HepG2 (cell line): Measurements from ENCODE around the gene NARS2. TPM values are rescaled to one million over a fixed set of nuclear protein-coding genes. Genes with fewer than 3 reads are reported as not detected.

Experiments used
- ATF3 ChIP-seq: sonication (generic); formaldehyde crosslinking; IDR thresholded peaks from 2 replicates; pipeline ENCODE4 v1.4.0; 2020; ENCODE audit warnings: missing genetic modification reagents
- DDIT3 ChIP-seq: sonication (generic); formaldehyde crosslinking; IDR thresholded peaks from 2 replicates; pipeline ENCODE4 v1.4.0; 2020; ENCODE audit warnings: mild to moderate bottlenecking, missing genetic modification reagents
- ESRRA ChIP-seq: sonication (generic); formaldehyde crosslinking; IDR thresholded peaks from 2 replicates; pipeline ENCODE4 v1.5.1; 2020; ENCODE audit warnings: mild to moderate bottlenecking, low read depth, missing genetic modification reagents
- HOXA5 ChIP-seq: sonication (generic); formaldehyde crosslinking; IDR thresholded peaks from 2 replicates; pipeline ENCODE4 v1.4.0; 2020; ENCODE audit warnings: missing genetic modification reagents
- IRF2 ChIP-seq: IDR thresholded peaks from 2 replicates; pipeline ENCODE4 v1.6.1; 2018; ENCODE audit warnings: missing genetic modification reagents, missing compliant biosample characterization
- MIER3 ChIP-seq: IDR thresholded peaks from 2 replicates; pipeline ENCODE4 v1.6.1; 2016; ENCODE audit warnings: missing compliant biosample characterization, borderline replicate concordance
- MIXL1 ChIP-seq: IDR thresholded peaks from 2 replicates; pipeline ENCODE4 v1.6.1; 2016
- NFIC ChIP-seq: IDR thresholded peaks from 2 replicates; pipeline ENCODE4 v1.6.1; 2012; ENCODE audit warnings: mild to moderate bottlenecking, low read length, inconsistent platforms
- NFKBIZ ChIP-seq: IDR thresholded peaks from 2 replicates; pipeline ENCODE4 v1.6.1; 2018; ENCODE audit warnings: missing genetic modification reagents, missing compliant biosample characterization
- NR2F6 ChIP-seq, 2 experiments: IDR thresholded peaks; 2 replicates each; pipeline ENCODE4 v1.6.1; 2016; ENCODE audit warnings: antibody characterized with exemption in 1 of 2, mild to moderate bottlenecking in 1 of 2
- PHF20 ChIP-seq: sonication (generic); formaldehyde crosslinking; IDR thresholded peaks from 2 replicates; pipeline ENCODE4 v1.5.0; 2020; ENCODE audit warnings: mild to moderate bottlenecking, missing genetic modification reagents
- TFDP2 ChIP-seq: sonication (generic); formaldehyde crosslinking; IDR thresholded peaks from 2 replicates; pipeline ENCODE4 v1.4.0; 2020; ENCODE audit warnings: missing genetic modification reagents
- U2AF2 ChIP-seq: fragments of 200-400 bp; formaldehyde crosslinking; IDR thresholded peaks from 2 replicates; pipeline ENCODE4 v1.6.1; 2017; ENCODE audit warnings: low read depth, mild to moderate bottlenecking, low read length
- ZFP36 ChIP-seq: fragments of 150-350 bp; IDR thresholded peaks from 2 replicates; pipeline ENCODE4 v1.6.1; 2018; ENCODE audit warnings: borderline replicate concordance, low read length, low read depth; ENCODE audit not compliant: partially characterized antibody
- ZKSCAN5 ChIP-seq: sonication (generic); formaldehyde crosslinking; IDR thresholded peaks from 2 replicates; pipeline ENCODE4 v1.5.1; 2020; ENCODE audit warnings: mild to moderate bottlenecking, missing genetic modification reagents
- ZKSCAN8 ChIP-seq: IDR thresholded peaks from 2 replicates; pipeline ENCODE4 v1.6.1; 2016; ENCODE audit warnings: borderline replicate concordance, missing genetic modification reagents, missing compliant biosample characterization
- ZNF253 ChIP-seq: sonication (generic); formaldehyde crosslinking; IDR thresholded peaks from 2 replicates; pipeline ENCODE4 v1.8.0; 2022; ENCODE audit warnings: mild to moderate bottlenecking, missing genetic modification reagents, borderline replicate concordance
- ZNF639 ChIP-seq: conservative IDR thresholded peaks from 2 replicates; pipeline ENCODE4 v1.6.1; 2018; ENCODE audit warnings: missing genetic modification reagents
- ZNF672 ChIP-seq: sonication (generic); formaldehyde crosslinking; IDR thresholded peaks from 2 replicates; pipeline ENCODE4 v1.8.1; 2022; ENCODE audit warnings: missing genetic modification reagents
- ZNF713 ChIP-seq: sonication (generic); formaldehyde crosslinking; IDR thresholded peaks from 2 replicates; pipeline ENCODE4 v1.4.0; 2020; ENCODE audit warnings: mild to moderate bottlenecking, missing genetic modification reagents
- ZNF777 ChIP-seq: sonication (generic); formaldehyde crosslinking; IDR thresholded peaks from 2 replicates; pipeline ENCODE4 v1.4.0; 2020; ENCODE audit warnings: missing genetic modification reagents
- polyA plus RNA-seq, 8 experiments: library from polyadenylated mRNA; depleted of rRNA in 3 of 8; stranded (reverse) in 7 of 8; unstranded in 1 of 8; fragments of >200 nt; fragmentation: Illumina TruSeq in 4 of 8; extraction: Trizol in 4 of 8; gene quantifications; 2 replicates each; pipeline versions ENCODE4 v1.2.1 to v1.2.3, GENCODE V29; 2011 to 2016; ENCODE audit warnings: low read depth in 4 of 8, missing spikeins in 1 of 8, mixed read lengths in 1 of 8; ENCODE audit not compliant: insufficient read depth in 1 of 8
- total RNA-seq, 5 experiments: library from RNA; depleted of rRNA; stranded (reverse); fragments of >200 nt; fragmentation: Illumina TruSeq; extraction: Trizol; gene quantifications; 2 replicates each; pipeline ENCODE4 v1.2.3, GENCODE V29; 2016; ENCODE audit warnings: low read depth in 1 of 5
- TF ChIP-seq, protein P1 (sequence below): IDR thresholded peaks from 2 replicates; pipeline ENCODE4 v1.6.1; 2016; ENCODE audit warnings: mild to moderate bottlenecking, missing biosample characterization, missing genetic modification reagents
- TF ChIP-seq, protein P2 (sequence below): sonication (generic); formaldehyde crosslinking; IDR thresholded peaks from 2 replicates; pipeline ENCODE4 v1.8.0; 2022; ENCODE audit warnings: mild to moderate bottlenecking, missing genetic modification reagents, moderate library complexity

Gene NARS2
- total and polyA plus RNA-seq, 2 of the 13 experiments (the other 11 are each of a cell fraction or from before 2014, with no cell fraction given) = 45.9 to 65.0 TPM

DNA sequence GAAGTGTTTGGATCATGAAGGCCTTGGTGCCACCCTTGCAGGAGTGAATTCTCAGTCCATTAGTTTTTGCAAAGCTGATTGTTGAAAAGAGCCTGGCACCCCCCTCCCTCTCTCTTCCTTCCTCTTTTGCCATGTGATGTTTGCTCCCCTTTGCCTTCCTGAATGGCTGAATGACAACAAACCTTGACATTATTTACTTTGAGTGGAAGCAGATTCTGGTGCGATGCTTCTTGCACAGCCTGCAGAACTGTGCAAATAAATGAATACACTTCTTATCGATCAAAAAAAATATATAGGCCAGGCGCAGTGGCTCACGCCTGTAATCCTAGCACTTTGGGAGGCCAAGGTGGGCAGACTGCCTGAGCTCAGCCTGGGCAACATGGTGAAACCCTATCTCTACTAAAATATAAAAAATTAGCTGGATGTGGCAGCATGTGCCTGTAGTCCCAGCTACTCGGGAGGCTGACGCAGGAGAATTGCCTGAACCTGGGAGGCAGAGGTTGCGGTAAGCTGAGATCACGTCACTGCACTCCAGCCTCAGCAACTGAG lies 2.0 kb upstream of the NARS2 start (continued):
- peak; percentile 30; the same call in 1 of the 2 replicates for TF ChIP-seq TFDP2
- TF ChIP-seq ZKSCAN5 (CRISPR knock-in tag) = no peak
- TF ChIP-seq ZNF253 (CRISPR knock-in tag) = no peak
- TF ChIP-seq ATF3 (CRISPR knock-in tag) = no peak
- TF ChIP-seq, protein P1, sequence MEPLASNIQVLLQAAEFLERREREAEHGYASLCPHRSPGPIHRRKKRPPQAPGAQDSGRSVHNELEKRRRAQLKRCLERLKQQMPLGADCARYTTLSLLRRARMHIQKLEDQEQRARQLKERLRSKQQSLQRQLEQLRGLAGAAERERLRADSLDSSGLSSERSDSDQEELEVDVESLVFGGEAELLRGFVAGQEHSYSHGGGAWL (CRISPR knock-in tag) = no peak
- TF ChIP-seq NR2F6 (IDR thresholded peaks at IDR 0.05) = peak; percentile 52; the same call in 1 of the 2 replicates
- peak; percentile 75 for TF ChIP-seq NR2F6 (CRISPR knock-in tag; IDR thresholded peaks at IDR 0.05)
- no peak for TF ChIP-seq ZFP36
- TF ChIP-seq ZKSCAN8 (CRISPR knock-in tag) = peak; percentile 76; the same call in 1 of the 2 replicates
- TF ChIP-seq ZNF777 (CRISPR knock-in tag) = no peak
- 0 out of 2 replicates have a peak, but pooled peaks have one; percentile 55 for TF ChIP-seq NFKBIZ (CRISPR knock-in tag)
- no peak for TF ChIP-seq U2AF2
- TF ChIP-seq HOXA5 (CRISPR knock-in tag) = no peak
- TF ChIP-seq ZNF639 (CRISPR knock-in tag) = no peak
- peak; percentile 95; the same call in 1 of the 2 replicates for TF ChIP-seq MIER3
- TF ChIP-seq, protein P2, sequence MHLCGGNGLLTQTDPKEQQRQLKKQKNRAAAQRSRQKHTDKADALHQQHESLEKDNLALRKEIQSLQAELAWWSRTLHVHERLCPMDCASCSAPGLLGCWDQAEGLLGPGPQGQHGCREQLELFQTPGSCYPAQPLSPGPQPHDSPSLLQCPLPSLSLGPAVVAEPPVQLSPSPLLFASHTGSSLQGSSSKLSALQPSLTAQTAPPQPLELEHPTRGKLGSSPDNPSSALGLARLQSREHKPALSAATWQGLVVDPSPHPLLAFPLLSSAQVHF (CRISPR knock-in tag) = no peak
- TF ChIP-seq IRF2 = peak; percentile 75
- no peak for TF ChIP-seq PHF20 (CRISPR knock-in tag)
- peak; percentile 61 for TF ChIP-seq MIXL1 (CRISPR knock-in tag)
- TF ChIP-seq NFIC = peak; percentile 38; the same call in 1 of the 2 replicates
- no peak for TF ChIP-seq DDIT3
- TF ChIP-seq ZNF672 (CRISPR knock-in tag) = no peak
- no peak for TF ChIP-seq ESRRA (CRISPR knock-in tag)
- no peak for TF ChIP-seq ZNF713 (CRISPR knock-in tag)
